Loucy (cell line): ENCODE data around the gene UGP2.

Experiments
- CTCF ChIP-seq: fragments of 200-600 bp; sonication (generic); conservative IDR thresholded peaks from 2 replicates; pipeline ENCODE4 v1.5.1; 2014; ENCODE audit warnings: mild to moderate bottlenecking, antibody characterized with exemption, low read length
- EZH2phosphoT487 ChIP-seq: fragments of 200-600 bp; IDR thresholded peaks from 2 replicates; pipeline ENCODE4 v1.6.1; 2018; ENCODE audit warnings: antibody characterized with exemption, mild to moderate bottlenecking, moderate library complexity, borderline replicate concordance

- TF ChIP-seq CTCF: no peak
- TF ChIP-seq EZH2phosphoT487: no peak
Measured at GRCh38 chr2:63844616-63845015, 2.9 kb downstream of the UGP2 start.
